IMR-90 (cell line): ENCODE data around the gene ZNF746.

Source experiments
- BHLHE40 ChIP-seq: fragments of 150-350 bp; IDR thresholded peaks from 2 replicates; pipeline ENCODE4 v1.6.1; 2016; ENCODE audit warnings: mild to moderate bottlenecking, low read depth, low read length
- CHD1 ChIP-seq: IDR thresholded peaks from 2 replicates; pipeline ENCODE4 v1.6.1; 2012; ENCODE audit warnings: low read depth, low read length, improper control_type of control experiment
- FOS ChIP-seq: fragments of 150-350 bp; IDR thresholded peaks from 2 replicates; pipeline ENCODE4 v1.6.1; 2016; ENCODE audit warnings: low read depth, low read length
- MAFK ChIP-seq: IDR thresholded peaks from 2 replicates; pipeline ENCODE4 v1.6.1; 2012; ENCODE audit warnings: low read depth, low read length, improper control_type of control experiment
- MAZ ChIP-seq: IDR thresholded peaks from 2 replicates; pipeline ENCODE4 v1.6.1; 2012; ENCODE audit warnings: low read depth, mild to moderate bottlenecking, low read length, improper control_type of control experiment, moderate library complexity, borderline replicate concordance
- MXI1 ChIP-seq: IDR thresholded peaks from 2 replicates; pipeline ENCODE4 v1.6.1; 2012; ENCODE audit warnings: low read depth, mild to moderate bottlenecking, low read length, moderate library complexity, borderline replicate concordance
- POLR2A ChIP-seq: IDR thresholded peaks from 2 replicates; pipeline ENCODE4 v1.6.1; 2012; ENCODE audit warnings: mild to moderate bottlenecking, low read depth, low read length
- RAD21 ChIP-seq: IDR thresholded peaks from 2 replicates; pipeline ENCODE4 v1.6.1; 2012; ENCODE audit warnings: low read length, improper control_type of control experiment
- RCOR1 ChIP-seq: IDR thresholded peaks from 2 replicates; pipeline ENCODE4 v1.6.1; 2012; ENCODE audit warnings: mild to moderate bottlenecking, low read length, improper control_type of control experiment; ENCODE audit not compliant: insufficient replicate concordance
- SMC3 ChIP-seq: fragments of 150-350 bp; IDR thresholded peaks from 2 replicates; pipeline ENCODE4 v1.6.1; 2016; ENCODE audit warnings: low read depth, mild to moderate bottlenecking, antibody characterized with exemption, low read length, moderate library complexity
- TF ChIP-seq, protein P1 (sequence below): conservative IDR thresholded peaks from 2 replicates; pipeline ENCODE4 v1.5.1; 2012; ENCODE audit warnings: mild to moderate bottlenecking, low read depth, low read length, improper control_type of control experiment

DNA sequence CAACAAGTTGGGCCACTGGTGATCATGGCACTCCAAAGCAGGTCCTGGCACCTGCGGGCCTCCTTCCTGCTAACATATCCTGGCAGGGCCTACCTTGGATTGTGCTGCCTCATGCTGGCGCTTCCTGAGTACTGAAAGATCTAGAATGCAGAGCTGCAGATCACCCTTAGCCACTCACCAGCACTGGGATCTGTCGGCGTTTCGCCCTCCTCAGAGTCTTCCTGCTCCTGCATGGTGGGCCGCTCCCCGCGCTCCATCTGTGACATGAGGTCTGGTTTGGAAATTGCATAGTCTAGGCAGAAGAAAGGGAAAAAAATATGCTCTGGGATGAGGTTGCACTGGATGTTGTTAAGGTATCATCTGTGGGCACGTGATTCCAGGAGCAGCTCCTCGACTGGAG, 46.8 kb downstream of the ZNF746 start:
- TF ChIP-seq RCOR1 (no peak), RAD21 (no peak), POLR2A (no peak), CHD1 (no peak), FOS (no peak), SMC3 (no peak), MAFK (no peak), MXI1 (no peak), BHLHE40 (no peak), MAZ (no peak)
- TF ChIP-seq, protein P1, sequence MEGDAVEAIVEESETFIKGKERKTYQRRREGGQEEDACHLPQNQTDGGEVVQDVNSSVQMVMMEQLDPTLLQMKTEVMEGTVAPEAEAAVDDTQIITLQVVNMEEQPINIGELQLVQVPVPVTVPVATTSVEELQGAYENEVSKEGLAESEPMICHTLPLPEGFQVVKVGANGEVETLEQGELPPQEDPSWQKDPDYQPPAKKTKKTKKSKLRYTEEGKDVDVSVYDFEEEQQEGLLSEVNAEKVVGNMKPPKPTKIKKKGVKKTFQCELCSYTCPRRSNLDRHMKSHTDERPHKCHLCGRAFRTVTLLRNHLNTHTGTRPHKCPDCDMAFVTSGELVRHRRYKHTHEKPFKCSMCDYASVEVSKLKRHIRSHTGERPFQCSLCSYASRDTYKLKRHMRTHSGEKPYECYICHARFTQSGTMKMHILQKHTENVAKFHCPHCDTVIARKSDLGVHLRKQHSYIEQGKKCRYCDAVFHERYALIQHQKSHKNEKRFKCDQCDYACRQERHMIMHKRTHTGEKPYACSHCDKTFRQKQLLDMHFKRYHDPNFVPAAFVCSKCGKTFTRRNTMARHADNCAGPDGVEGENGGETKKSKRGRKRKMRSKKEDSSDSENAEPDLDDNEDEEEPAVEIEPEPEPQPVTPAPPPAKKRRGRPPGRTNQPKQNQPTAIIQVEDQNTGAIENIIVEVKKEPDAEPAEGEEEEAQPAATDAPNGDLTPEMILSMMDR: no peak
